Testis (tissue), 3 donors: ENCODE data around the gene ZNF804B. TPM values are rescaled to one million over a fixed set of nuclear protein-coding genes. Genes with fewer than 3 reads are reported as not detected.

Experiments
- DNase-seq: peaks from one replicate; pipeline ENCODE4 v3.0.0-alpha.2; 2019
- H3K27ac ChIP-seq, 2 donors: fragments of 200-600 bp; sonication (generic); one replicate each; pipeline ENCODE4 v1.5.1; 2019
- H3K27me3 ChIP-seq: fragments of 200-600 bp; sonication (generic); one replicate; pipeline ENCODE4 v1.5.1; 2019
- H3K36me3 ChIP-seq: fragments of 200-600 bp; sonication (generic); one replicate; pipeline ENCODE4 v1.5.1; 2017; ENCODE audit warnings: low read depth; ENCODE audit errors: missing control alignments
- H3K4me1 ChIP-seq: fragments of 200-600 bp; sonication (generic); one replicate; pipeline ENCODE4 v1.5.1; 2019
- H3K4me3 ChIP-seq, 2 donors: fragments of 200-600 bp; sonication (generic); one replicate each; pipeline ENCODE4 v1.5.1; 2017 to 2019
- H3K9me3 ChIP-seq: fragments of 200-600 bp; sonication (generic); one replicate; pipeline ENCODE4 v1.5.1; 2017
- CTCF ChIP-seq, 3 experiments: fragments of 450-650 bp in 2 of 3; fragments of 200-600 bp in 1 of 3; sonication (generic) in 1 of 3; IDR thresholded peaks; one replicate each; pipeline ENCODE4 v1.5.1; 2016 to 2019; ENCODE audit warnings: antibody characterized with exemption in 3 of 3, mild to moderate bottlenecking in 2 of 3, moderate library complexity in 1 of 3
- POLR2A ChIP-seq: fragments of 450-650 bp; IDR thresholded peaks from one replicate; pipeline ENCODE4 v1.6.1; 2017; ENCODE audit warnings: antibody characterized with exemption, mild to moderate bottlenecking, moderate library complexity
- WGBS, 2 donors: methylation state at CpG; one replicate each; pipeline ENCODE4 v1.1.5; 2018; 5-methylcytosine and 5-hydroxymethylcytosine counted together
- intact Hi-C: fragments of 100-400 bp; cut with DNase I; formaldehyde crosslinking; loops from one replicate; pipeline ENCODE4 v1.15.1; 2023; ENCODE audit warnings: low total_unique reads
- polyA plus RNA-seq: library from polyadenylated mRNA; stranded (reverse); fragments of 350-450 nt; fragmentation: Illumina TruSeq; extraction: RNeasy Lipid Tissue Mini Kit (QIAGEN cat#74804); gene quantifications from one replicate; pipeline ENCODE4 v1.2.3, GENCODE V29; 2014; ENCODE audit warnings: low read depth, low replicate concordance; ENCODE audit not compliant: insufficient read depth
- total RNA-seq, 2 donors: library from RNA; depleted of rRNA; stranded (reverse); fragments of >200 nt; gene quantifications; one replicate each; pipeline ENCODE4 v1.2.3, GENCODE V29; 2016

ZNF804B gene
- total and polyA plus RNA-seq, 3 donors from 2014 or later: 0.39 to 0.43 TPM; not detected in 1

- TF ChIP-seq POLR2A (no peak), CTCF (IDR thresholded peaks at IDR 0.05) (no peak)
- no peaks in the 10 kb centered on the region for H3K9me3 ChIP-seq
- H3K36me3 ChIP-seq: no peaks in the 10 kb centered on the region
- H3K27me3 ChIP-seq: no peaks in the 10 kb centered on the region
- H3K4me1 ChIP-seq: no peaks in the 10 kb centered on the region
- H3K27ac ChIP-seq: no peak overlapping the region
- WGBS, 2 donors: 51 to 57% methylated on average over 1 of the region's 1 CpG
- no peak for DNase-seq
- no peak overlapping the region for H3K4me3 ChIP-seq
- intact Hi-C loops: no loop called here
These were observed 264.4 kb downstream of the ZNF804B start for GRCh38 chr7:89023877-89024276.

GRCh38 chr7:89027781-89028180 lies 268.3 kb downstream of the ZNF804B start:
- H3K4me3 ChIP-seq: no peak overlapping the region
- no peak overlapping the region for H3K27ac ChIP-seq
- H3K4me1 ChIP-seq: no peaks in the 10 kb centered on the region
- H3K27me3 ChIP-seq: no peaks in the 10 kb centered on the region
- no peaks in the 10 kb centered on the region for H3K36me3 ChIP-seq
- WGBS, 2 donors: 38 to 61% methylated on average over 1 of the region's 1 CpG
- TF ChIP-seq POLR2A (no peak), CTCF (IDR thresholded peaks at IDR 0.05) (no peak)
- H3K9me3 ChIP-seq: no peaks in the 10 kb centered on the region
- intact Hi-C loops: no loop called here
- no peak for DNase-seq

GRCh38 chr7:89028319-89028718 lies 268.8 kb downstream of the ZNF804B start:
- DNase-seq: no peak
- no peaks in the 10 kb centered on the region for H3K27me3 ChIP-seq
- intact Hi-C loops: no loop called here
- no peaks in the 10 kb centered on the region for H3K4me1 ChIP-seq
- no peak overlapping the region for H3K27ac ChIP-seq
- H3K9me3 ChIP-seq: no peaks in the 10 kb centered on the region
- H3K4me3 ChIP-seq: no peak overlapping the region
- 89% methylated on average over 4 of the region's 4 CpGs for WGBS, 2 donors
- no peaks in the 10 kb centered on the region for H3K36me3 ChIP-seq
- TF ChIP-seq POLR2A (no peak), CTCF (IDR thresholded peaks at IDR 0.05) (no peak)

- H3K27me3 ChIP-seq: no peaks in the 10 kb centered on the region
- TF ChIP-seq CTCF (IDR thresholded peaks at IDR 0.05): no peak
- TF ChIP-seq POLR2A: no peak
- H3K4me1 ChIP-seq: no peaks in the 10 kb centered on the region
- no peak overlapping the region for H3K27ac ChIP-seq
- no peaks in the 10 kb centered on the region for H3K9me3 ChIP-seq
- DNase-seq: no peak
- no peak overlapping the region for H3K4me3 ChIP-seq
- no peaks in the 10 kb centered on the region for H3K36me3 ChIP-seq
- intact Hi-C loops: no loop called here
- WGBS, 2 donors: 74 to 78% methylated on average over 2 of the region's 2 CpGs
These were observed 270.4 kb downstream of the ZNF804B start for GRCh38 chr7:89029864-89030263.

GRCh38 chr7:89041240-89041639 lies 281.7 kb downstream of the ZNF804B start:
- Histone ChIP-seq H3K36me3 (no peaks in the 10 kb centered on the region), H3K9me3 (no peaks in the 10 kb centered on the region), H3K4me1 (no peaks in the 10 kb centered on the region), H3K27ac (no peak overlapping the region), H3K27me3 (no peaks in the 10 kb centered on the region), H3K4me3 (no peak overlapping the region)
- intact Hi-C loops: no loop called here
- 67 to 83% methylated on average over 1 of the region's 1 CpG for WGBS, 2 donors
- TF ChIP-seq CTCF (IDR thresholded peaks at IDR 0.05) (no peak), POLR2A (no peak)
- no peak for DNase-seq
